Measurements from ENCODE around the gene HINT3. TPM values are rescaled to one million over a fixed set of nuclear protein-coding genes. Genes with fewer than 3 reads are reported as not detected.

HINT3 gene
- total RNA-seq, 6 experiments from 2014 or later, result 8.5 to 16.6 (median 14.3) TPM

- H3K27me3 ChIP-seq, result no peaks in the 10 kb centered on the region
- peak overlapping the region; percentile 29 to 57 (median 37) for H3K27ac ChIP-seq
- no peaks in the 10 kb centered on the region for H3K36me3 ChIP-seq
- no peaks in the 10 kb centered on the region for H3K9me3 ChIP-seq
- no peak for DNase-seq
- WGBS (ENCODE audit: insufficient coverage, low coverage, low lambda C conversion rate, missing lambda C conversion rate), result 92% methylated on average over 4 of the region's 4 CpGs
- no peak for ATAC-seq
- intact Hi-C loops (cut with DNase I), result loop anchor here in 1 of 2 donors (10.0 kb wide), 1 partner anchor 54 kb away; no protein-coding TSS in a partner anchor
- H3K4me1 ChIP-seq, result peaks cover 0 to 38% (median 15%) of the 10 kb centered on the region in 4 donors
- TF ChIP-seq, protein P1, sequence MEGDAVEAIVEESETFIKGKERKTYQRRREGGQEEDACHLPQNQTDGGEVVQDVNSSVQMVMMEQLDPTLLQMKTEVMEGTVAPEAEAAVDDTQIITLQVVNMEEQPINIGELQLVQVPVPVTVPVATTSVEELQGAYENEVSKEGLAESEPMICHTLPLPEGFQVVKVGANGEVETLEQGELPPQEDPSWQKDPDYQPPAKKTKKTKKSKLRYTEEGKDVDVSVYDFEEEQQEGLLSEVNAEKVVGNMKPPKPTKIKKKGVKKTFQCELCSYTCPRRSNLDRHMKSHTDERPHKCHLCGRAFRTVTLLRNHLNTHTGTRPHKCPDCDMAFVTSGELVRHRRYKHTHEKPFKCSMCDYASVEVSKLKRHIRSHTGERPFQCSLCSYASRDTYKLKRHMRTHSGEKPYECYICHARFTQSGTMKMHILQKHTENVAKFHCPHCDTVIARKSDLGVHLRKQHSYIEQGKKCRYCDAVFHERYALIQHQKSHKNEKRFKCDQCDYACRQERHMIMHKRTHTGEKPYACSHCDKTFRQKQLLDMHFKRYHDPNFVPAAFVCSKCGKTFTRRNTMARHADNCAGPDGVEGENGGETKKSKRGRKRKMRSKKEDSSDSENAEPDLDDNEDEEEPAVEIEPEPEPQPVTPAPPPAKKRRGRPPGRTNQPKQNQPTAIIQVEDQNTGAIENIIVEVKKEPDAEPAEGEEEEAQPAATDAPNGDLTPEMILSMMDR (IDR thresholded peaks at IDR 0.05), result no peak
- TF ChIP-seq POLR2A (IDR thresholded peaks at IDR 0.05), result no peak
- H3K4me3 ChIP-seq, result no peak overlapping the region
Observed at GRCh38 chr6:125959041-125959440, 2.5 kb downstream of the HINT3 start.

GRCh38 chr6:125961117-125961516, 4.5 kb downstream of the HINT3 start:
- TF ChIP-seq, protein P1 (IDR thresholded peaks at IDR 0.05), result no peak
- TF ChIP-seq POLR2A (IDR thresholded peaks at IDR 0.05), result no peak
- Histone ChIP-seq H3K27me3 (no peaks in the 10 kb centered on the region), H3K4me1 (peaks cover 0 to 38% (median 15%) of the 10 kb centered on the region in 4 donors), H3K36me3 (no peaks in the 10 kb centered on the region), H3K9me3 (no peaks in the 10 kb centered on the region), H3K27ac (no peak overlapping the region), H3K4me3 (no peak overlapping the region)
- intact Hi-C loops (cut with DNase I), result no loop called here
- DNase-seq, result no peak
- ATAC-seq, result no peak
- 82% methylated on average over 2 of the region's 3 CpGs for WGBS (ENCODE audit: insufficient coverage, low coverage, low lambda C conversion rate, missing lambda C conversion rate)

DNA sequence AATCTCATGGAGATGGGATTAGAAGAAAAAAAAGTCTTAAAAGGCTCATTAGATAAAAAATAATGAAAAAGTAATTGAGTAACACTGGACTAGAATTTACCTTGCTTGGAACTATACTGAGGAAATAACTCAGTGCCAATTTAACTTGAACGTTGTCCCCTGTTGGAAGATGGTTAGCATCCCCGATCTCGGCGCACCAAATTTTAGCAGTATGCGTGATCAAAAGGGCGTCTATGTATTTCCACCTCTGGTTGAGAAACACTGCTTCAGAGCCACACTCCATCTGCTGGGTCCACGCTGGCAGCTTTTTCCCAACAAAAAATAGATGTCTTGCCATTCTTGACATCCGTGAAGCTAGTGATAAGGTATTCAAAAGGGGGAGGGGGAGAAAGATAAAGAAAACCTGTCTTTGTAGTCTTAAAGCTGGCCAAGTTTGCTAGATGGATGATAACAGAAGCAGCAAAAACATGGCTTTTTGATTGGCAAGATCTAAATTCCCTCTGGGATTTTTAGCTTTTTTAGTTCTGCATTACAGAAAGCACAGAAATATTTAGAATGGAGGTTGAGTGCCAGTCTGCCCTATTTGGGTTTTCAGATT, 6.4 kb downstream of the HINT3 start:
- ATAC-seq, result peak; percentile 38 to 64 (median 50)
- no peak overlapping the region for H3K27ac ChIP-seq
- 53% methylated on average over 8 of the region's 8 CpGs for WGBS (ENCODE audit: insufficient coverage, low coverage, low lambda C conversion rate, missing lambda C conversion rate)

DNA sequence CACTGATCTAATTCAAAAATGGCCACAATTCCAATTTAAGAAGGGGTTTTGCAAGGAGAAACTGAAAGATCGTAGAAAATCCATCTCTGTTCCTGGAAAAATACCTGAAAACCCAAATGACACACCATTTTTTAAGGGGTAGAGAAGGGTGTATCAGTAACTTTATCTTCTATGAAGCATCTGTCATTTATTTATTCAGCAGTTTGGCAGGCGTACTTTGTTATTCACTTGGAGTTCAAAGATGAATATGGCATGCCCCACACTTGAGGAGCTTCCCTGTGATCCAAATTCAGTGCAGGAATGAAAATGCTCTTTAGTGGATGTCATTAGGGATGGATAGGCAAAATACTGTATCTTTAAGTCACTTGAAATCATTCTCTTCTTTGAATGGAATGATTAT, 7.2 kb downstream of the HINT3 start:
- DNase-seq, result no peak
- Histone ChIP-seq H3K4me1 (peaks cover 0 to 27% (median 12%) of the 10 kb centered on the region in 4 donors), H3K4me3 (no peak overlapping the region), H3K27ac (no peak overlapping the region), H3K9me3 (no peaks in the 10 kb centered on the region), H3K36me3 (peaks cover 0 to 7% (median 0%) of the 10 kb centered on the region in 4 donors), H3K27me3 (no peaks in the 10 kb centered on the region)
- ATAC-seq, result peak in 2 of 4 donors; percentile 23 to 57
- intact Hi-C loops (cut with DNase I), result no loop called here
- 67% methylated on average over 2 of the region's 2 CpGs for whole genome bisulfite sequencing (ENCODE audit: insufficient coverage, low coverage, low lambda C conversion rate, missing lambda C conversion rate)
- TF ChIP-seq, protein P1 (IDR thresholded peaks at IDR 0.05), result no peak
- TF ChIP-seq POLR2A (IDR thresholded peaks at IDR 0.05), result no peak

More for the DNA sequence above, 6.4 kb downstream of the HINT3 start:
- no peaks in the 10 kb centered on the region for H3K27me3 ChIP-seq
- H3K36me3 ChIP-seq, result peaks cover 0 to 7% (median 0%) of the 10 kb centered on the region in 4 donors
- peaks cover 0 to 31% (median 15%) of the 10 kb centered on the region in 4 donors for H3K4me1 ChIP-seq
- no peak overlapping the region for H3K4me3 ChIP-seq
- TF ChIP-seq POLR2A (IDR thresholded peaks at IDR 0.05), result no peak
- TF ChIP-seq, protein P1 (IDR thresholded peaks at IDR 0.05), result no peak
- intact Hi-C loops (cut with DNase I), result no loop called here
- DNase-seq, result peak in 2 of 3 donors; percentile 32 to 52
- H3K9me3 ChIP-seq, result no peaks in the 10 kb centered on the region
